GM19238 (cell line): ENCODE data around the gene CDX1.

ENCODE experiments used
- DNase-seq: peaks from one replicate; pipeline ENCODE4 v3.0.0; 2011; ENCODE audit warnings: low spot score; ENCODE audit not compliant: insufficient read length

CDX1 gene

GRCh38 chr5:150131461-150131860, 35.1 kb upstream of the CDX1 start:
- DNase-seq = no peak

GRCh38 chr5:150131978-150132694, 34.4 kb upstream of the CDX1 start:
- DNase-seq = no peak

GRCh38 chr5:150132740-150133139, 33.8 kb upstream of the CDX1 start:
- DNase-seq = no peak

GRCh38 chr5:150133581-150134197, 32.9 kb upstream of the CDX1 start:
- DNase-seq = no peak

GRCh38 chr5:150134198-150134588, 32.4 kb upstream of the CDX1 start:
- no peak for DNase-seq

GRCh38 chr5:150135557-150136304, 30.8 kb upstream of the CDX1 start:
- DNase-seq = no peak

GRCh38 chr5:150136305-150137167, 30.0 kb upstream of the CDX1 start:
- no peak for DNase-seq

GRCh38 chr5:150137168-150137957, 29.2 kb upstream of the CDX1 start:
- no peak for DNase-seq

- DNase-seq = no peak
These were observed 28.6 kb upstream of the CDX1 start for GRCh38 chr5:150137997-150138396.

- no peak for DNase-seq
These were observed 27.9 kb upstream of the CDX1 start for GRCh38 chr5:150138551-150139265.

GRCh38 chr5:150139334-150139733, 27.2 kb upstream of the CDX1 start:
- DNase-seq = no peak

- no peak for DNase-seq
These were observed 25.7 kb upstream of the CDX1 start for GRCh38 chr5:150140830-150141229.

GRCh38 chr5:150141544-150142184, 24.9 kb upstream of the CDX1 start:
- DNase-seq = no peak

GRCh38 chr5:150142185-150142958, 24.2 kb upstream of the CDX1 start:
- DNase-seq = no peak

GRCh38 chr5:150142959-150143349, 23.6 kb upstream of the CDX1 start:
- DNase-seq = no peak

GRCh38 chr5:150143350-150144245, 23.0 kb upstream of the CDX1 start:
- no peak for DNase-seq

- DNase-seq = no peak
These were observed 22.3 kb upstream of the CDX1 start for GRCh38 chr5:150144246-150144801.

GRCh38 chr5:150144879-150145278, 21.7 kb upstream of the CDX1 start:
- no peak for DNase-seq
